Measurements from ENCODE around the gene PHF3.

GRCh38 chr6:63743691-63744090 lies 108.1 kb downstream of the PHF3 start:
- TF ChIP-seq REST (IDR thresholded peaks at IDR 0.05; ENCODE audit: insufficient read depth in 1 of 2, low read depth in 2 of 2, low read length in 2 of 2): no peak
- no peak for TF ChIP-seq POLR2AphosphoS5 (IDR thresholded peaks at IDR 0.05; ENCODE audit: low read depth, low read length)
